ENCODE measurements around the gene BEST1. TPM values are rescaled to one million over a fixed set of nuclear protein-coding genes. Genes with fewer than 3 reads are reported as not detected.

The BEST1 gene
- total RNA-seq, 4 donors from 2014 or later: 0.89 to 2.8 (median 1.5) TPM

DNA sequence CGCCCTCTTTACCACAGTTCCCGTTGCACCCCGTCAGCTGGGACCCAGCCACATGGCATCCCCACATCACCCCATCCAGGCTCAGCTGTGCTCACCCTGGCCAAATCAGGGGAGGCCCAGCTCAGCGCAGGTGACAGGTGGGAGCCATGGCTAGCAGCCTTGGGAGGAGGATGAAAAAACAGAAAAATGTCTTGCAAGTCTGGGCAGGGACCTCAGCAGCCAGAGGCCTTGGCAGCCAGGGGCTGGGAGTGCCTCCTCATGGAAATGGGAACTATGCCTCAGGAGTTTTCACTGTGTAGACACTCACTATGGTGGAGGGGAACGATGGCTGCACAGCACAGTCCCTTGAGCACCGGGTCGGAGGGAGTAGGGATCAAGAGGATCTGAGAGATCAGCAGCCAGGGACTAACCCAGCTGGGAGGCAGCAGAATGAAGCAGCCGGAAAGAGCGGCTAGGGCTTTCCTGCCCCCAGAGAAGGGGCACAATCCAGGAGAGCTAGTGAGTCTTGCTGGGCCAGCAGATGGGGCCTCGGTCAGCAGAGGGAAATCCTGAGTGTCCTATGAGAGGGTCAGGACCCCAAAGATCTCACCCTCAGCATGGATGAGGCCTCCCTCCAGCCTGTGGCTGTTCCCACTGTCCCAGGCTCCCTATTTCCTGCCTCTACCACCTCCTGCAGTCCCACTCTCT lies 23.5 kb downstream of the BEST1 start:
- peak; percentile 72 to 91 for DNase-seq (ENCODE audit: low spot score in 2 of 2)
- TF ChIP-seq, protein P1, sequence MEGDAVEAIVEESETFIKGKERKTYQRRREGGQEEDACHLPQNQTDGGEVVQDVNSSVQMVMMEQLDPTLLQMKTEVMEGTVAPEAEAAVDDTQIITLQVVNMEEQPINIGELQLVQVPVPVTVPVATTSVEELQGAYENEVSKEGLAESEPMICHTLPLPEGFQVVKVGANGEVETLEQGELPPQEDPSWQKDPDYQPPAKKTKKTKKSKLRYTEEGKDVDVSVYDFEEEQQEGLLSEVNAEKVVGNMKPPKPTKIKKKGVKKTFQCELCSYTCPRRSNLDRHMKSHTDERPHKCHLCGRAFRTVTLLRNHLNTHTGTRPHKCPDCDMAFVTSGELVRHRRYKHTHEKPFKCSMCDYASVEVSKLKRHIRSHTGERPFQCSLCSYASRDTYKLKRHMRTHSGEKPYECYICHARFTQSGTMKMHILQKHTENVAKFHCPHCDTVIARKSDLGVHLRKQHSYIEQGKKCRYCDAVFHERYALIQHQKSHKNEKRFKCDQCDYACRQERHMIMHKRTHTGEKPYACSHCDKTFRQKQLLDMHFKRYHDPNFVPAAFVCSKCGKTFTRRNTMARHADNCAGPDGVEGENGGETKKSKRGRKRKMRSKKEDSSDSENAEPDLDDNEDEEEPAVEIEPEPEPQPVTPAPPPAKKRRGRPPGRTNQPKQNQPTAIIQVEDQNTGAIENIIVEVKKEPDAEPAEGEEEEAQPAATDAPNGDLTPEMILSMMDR (IDR thresholded peaks at IDR 0.05): no peak
- TF ChIP-seq POLR2A (IDR thresholded peaks at IDR 0.05): no peak
- intact Hi-C loops (cut with DNase I; ENCODE audit: low total_unique reads): no loop called here
- H3K4me3 ChIP-seq (ENCODE audit: low read depth, poor library complexity, severe bottlenecking): no peak overlapping the region
- WGBS, 2 donors: 19 to 38% methylated on average over 9 to 10 of the region's 10 CpGs

DNA sequence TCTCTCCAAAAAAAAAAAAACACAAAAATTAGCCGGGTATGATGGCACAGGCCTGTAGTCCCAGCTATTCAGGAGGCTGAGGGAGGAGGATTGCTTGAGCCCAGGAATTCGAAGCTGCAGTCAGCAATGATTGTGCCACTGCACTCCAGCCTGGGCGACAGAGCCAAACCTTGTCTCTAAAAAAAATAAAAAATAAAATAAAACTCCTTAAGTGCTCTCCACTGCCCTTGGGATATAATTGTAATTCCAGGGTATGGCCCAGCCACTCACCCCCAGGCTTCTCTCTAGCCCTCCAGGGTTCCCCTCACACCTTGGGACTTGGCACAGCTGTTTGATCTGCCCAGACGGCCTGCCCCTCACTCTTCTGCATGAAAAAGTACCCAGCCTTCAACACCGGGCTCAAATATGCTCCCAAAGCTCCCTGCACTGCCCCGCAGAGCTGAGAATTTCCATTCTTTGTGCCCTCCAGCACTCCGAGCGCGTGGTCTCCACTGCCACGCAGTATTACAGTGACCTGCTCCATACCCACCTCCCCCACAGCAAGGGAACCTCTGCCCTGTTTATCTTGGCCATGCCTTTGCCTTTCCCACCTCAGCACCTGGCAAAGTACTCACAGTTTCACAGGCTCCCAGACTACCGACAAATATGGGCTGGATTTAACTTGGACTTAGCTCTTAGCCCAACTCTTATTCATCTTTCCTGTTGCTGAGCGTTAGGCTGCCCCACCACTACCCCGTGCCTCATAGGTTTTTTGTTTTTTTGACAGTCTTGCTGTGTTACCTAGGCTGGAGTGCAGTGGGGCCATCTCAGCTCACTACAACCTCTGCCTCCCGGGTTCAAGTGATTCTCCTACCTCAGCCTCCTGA lies 24.8 kb downstream of the BEST1 start:
- 69 to 73% methylated on average over 14 of the region's 14 CpGs for WGBS, 2 donors
- no peak overlapping the region for H3K4me3 ChIP-seq (ENCODE audit: low read depth, poor library complexity, severe bottlenecking)
- intact Hi-C loops (cut with DNase I; ENCODE audit: low total_unique reads): no loop called here
- DNase-seq (ENCODE audit: low spot score in 2 of 2): peak in 1 of 2 donors; percentile 84
- TF ChIP-seq, protein P1 (IDR thresholded peaks at IDR 0.05): no peak
- TF ChIP-seq POLR2A (IDR thresholded peaks at IDR 0.05): no peak

GRCh38 chr11:61975638-61976419 lies 25.7 kb downstream of the BEST1 start:
- intact Hi-C loops (cut with DNase I; ENCODE audit: low total_unique reads): no loop called here
- WGBS, 2 donors: 78 to 84% methylated on average over 15 of the region's 15 CpGs
- no peak for TF ChIP-seq POLR2A (IDR thresholded peaks at IDR 0.05)
- TF ChIP-seq, protein P1 (IDR thresholded peaks at IDR 0.05): no peak
- H3K4me3 ChIP-seq (ENCODE audit: low read depth, poor library complexity, severe bottlenecking): no peak overlapping the region
- DNase-seq (ENCODE audit: low spot score in 2 of 2): peak in 1 of 2 donors; percentile 86

DNA sequence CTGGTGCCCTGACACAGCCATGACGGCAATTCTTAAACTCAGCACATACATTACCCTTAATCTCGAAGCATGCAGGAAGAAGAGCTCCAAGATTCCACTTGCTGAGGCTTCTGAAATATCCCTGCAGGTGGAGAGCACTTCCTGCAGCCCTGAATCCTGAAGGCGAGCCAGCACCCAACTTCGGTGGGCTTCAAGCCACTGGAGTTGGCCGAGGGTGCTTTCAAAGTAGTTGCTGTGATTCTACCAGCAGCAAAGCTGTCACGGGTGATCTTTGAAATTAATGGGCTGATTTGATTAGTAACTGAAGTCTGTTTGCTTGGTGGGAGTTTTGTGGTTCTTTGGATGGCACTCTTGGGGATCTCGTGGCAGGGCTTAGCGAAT lies 26.3 kb downstream of the BEST1 start:
- intact Hi-C loops (cut with DNase I; ENCODE audit: low total_unique reads): no loop called here
- WGBS, 2 donors: 88 to 92% methylated on average over 8 of the region's 8 CpGs
- no peak overlapping the region for H3K4me3 ChIP-seq (ENCODE audit: low read depth, poor library complexity, severe bottlenecking)
- DNase-seq (ENCODE audit: low spot score in 2 of 2): peak in 1 of 2 donors; percentile 69
- TF ChIP-seq, protein P1 (IDR thresholded peaks at IDR 0.05): no peak
- TF ChIP-seq POLR2A (IDR thresholded peaks at IDR 0.05): no peak

DNA sequence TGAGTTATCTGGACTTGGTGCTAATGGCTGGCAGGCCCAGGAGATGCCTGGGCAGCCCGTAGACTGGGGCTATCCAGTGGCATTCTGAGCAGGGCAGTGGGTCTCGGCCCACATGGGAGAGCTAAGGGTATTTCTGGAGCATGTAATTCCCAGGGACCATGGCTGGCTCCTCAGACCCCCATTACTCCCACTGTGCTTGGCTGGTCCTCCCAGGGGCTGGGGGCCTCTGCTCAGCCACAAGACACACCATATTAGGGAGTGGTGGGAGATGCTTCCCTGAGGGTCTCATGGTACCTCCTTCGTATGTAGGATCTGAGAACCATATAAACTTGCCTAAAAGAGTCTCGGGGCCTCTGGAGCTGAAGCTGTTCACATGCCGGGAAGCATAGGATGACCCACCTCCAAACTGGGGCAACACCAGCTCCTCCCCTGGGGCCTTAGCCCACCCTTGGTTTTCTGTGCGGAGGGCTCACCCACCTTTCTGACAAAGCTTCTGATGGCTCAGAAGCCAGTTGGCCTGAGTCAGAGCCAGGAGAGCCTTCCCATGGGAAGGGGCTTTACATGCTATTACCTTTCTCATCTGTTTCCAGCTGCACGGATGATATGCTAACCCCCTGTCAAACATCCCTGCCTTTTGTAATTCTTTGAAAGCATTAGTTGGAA lies 26.8 kb downstream of the BEST1 start:
- 78 to 81% methylated on average over 7 of the region's 7 CpGs for WGBS, 2 donors
- peak in 1 of 2 donors; percentile 68 for DNase-seq (ENCODE audit: low spot score in 2 of 2)
- intact Hi-C loops (cut with DNase I; ENCODE audit: low total_unique reads): no loop called here
- no peak for TF ChIP-seq POLR2A (IDR thresholded peaks at IDR 0.05)
- TF ChIP-seq, protein P1 (IDR thresholded peaks at IDR 0.05): no peak
- H3K4me3 ChIP-seq (ENCODE audit: low read depth, poor library complexity, severe bottlenecking): no peak overlapping the region
